ENCODE measurements around the gene ERAS.

DNA sequence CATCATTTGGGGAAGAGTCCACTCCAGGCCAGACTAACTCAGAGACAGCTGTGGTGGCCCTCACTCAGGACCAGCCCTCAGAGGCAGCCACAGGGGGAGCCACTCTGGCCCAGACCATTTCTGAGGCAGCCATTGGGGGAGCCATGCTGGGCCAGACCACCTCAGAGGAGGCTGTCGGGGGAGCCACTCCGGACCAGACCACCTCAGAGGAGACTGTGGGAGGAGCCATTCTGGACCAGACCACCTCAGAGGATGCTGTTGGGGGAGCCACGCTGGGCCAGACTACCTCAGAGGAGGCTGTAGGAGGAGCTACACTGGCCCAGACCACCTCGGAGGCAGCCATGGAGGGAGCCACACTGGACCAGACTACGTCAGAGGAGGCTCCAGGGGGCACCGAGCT lies 3.3 kb upstream of the ERAS start:
- TF ChIP-seq CTCF (IDR thresholded peaks at IDR 0.05; ENCODE audit: extremely low read depth in 1 of 2, insufficient read depth in 1 of 2, low read depth in 1 of 2, low read length in 2 of 2) = no peak
- no peak for TF ChIP-seq POLR2A (IDR thresholded peaks at IDR 0.05; ENCODE audit: low read depth, low read length)
- no peak for TF ChIP-seq POLR2AphosphoS5 (IDR thresholded peaks at IDR 0.05; ENCODE audit: insufficient read depth, low read depth, low read length)
- TF ChIP-seq JUN (IDR thresholded peaks at IDR 0.05; ENCODE audit: borderline replicate concordance, insufficient read depth, insufficient read length, low read depth) = no peak
- TF ChIP-seq EZH2 (IDR thresholded peaks at IDR 0.05; ENCODE audit: borderline replicate concordance, low read depth, low read length, severe bottlenecking) = no peak
- TF ChIP-seq MAX (IDR thresholded peaks at IDR 0.05; ENCODE audit: insufficient read depth, insufficient read length) = no peak
- TF ChIP-seq FOS (IDR thresholded peaks at IDR 0.05; ENCODE audit: borderline replicate concordance, insufficient read depth, low read length) = no peak

Data from endothelial cell of umbilical vein (primary cell).